M059J (cell line): ENCODE results near the gene ACVRL1. TPM values are rescaled to one million over a fixed set of nuclear protein-coding genes. Genes with fewer than 3 reads are reported as not detected.

ENCODE experiments used
- DNase-seq: peaks from one replicate; pipeline ENCODE4 v3.0.0-alpha.2; 2012; ENCODE audit warnings: low read depth
- total RNA-seq: library from RNA; depleted of rRNA; stranded (reverse); fragments of >200 nt; shearing (Covaris generic); gene quantifications from 2 replicates; pipeline ENCODE4 v1.2.3, GENCODE V29; 2014; rRNA removed

ACVRL1 gene
- total RNA-seq, result 0.10 and 1.2 TPM in 2 replicates

DNA sequence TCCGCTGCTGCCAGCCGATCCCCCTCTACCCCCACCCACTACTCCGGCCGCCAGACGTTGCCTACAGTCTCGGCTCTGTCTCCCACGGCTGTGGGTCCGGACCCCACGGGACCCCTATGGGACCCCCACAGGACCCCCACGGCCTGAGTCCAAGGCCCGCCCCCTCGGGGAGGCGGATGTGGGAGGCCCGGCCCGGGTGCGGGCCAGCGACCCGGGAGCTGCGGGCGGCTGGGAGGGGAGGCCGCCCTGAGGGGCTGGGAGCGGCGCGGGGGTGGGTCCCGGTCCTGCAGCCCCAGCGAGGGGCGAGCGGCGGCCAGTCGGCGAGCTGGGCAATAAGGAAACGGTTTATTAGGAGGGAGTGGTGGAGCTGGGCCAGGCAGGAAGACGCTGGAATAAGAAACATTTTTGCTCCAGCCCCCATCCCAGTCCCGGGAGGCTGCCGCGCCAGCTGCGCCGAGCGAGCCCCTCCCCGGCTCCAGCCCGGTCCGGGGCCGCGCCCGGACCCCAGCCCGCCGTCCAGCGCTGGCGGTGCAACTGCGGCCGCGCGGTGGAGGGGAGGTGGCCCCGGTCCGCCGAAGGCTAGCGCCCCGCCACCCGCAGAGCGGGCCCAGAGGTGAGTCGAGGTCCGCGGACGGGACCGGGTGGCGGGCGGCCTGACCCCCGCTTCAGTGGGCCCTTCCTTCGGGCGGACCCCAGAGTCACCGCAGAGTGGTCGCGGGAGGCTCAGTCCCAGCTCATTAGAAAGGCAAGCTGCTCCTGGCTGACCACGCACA is at the start of gene ACVRL1:
Gene ACVRL1, plus strand, starts transcription at position 422 of the 773 bp plus-strand sequence. CDS start 4,971 bp downstream, outside the sequence.
- no peak for DNase-seq

DNA sequence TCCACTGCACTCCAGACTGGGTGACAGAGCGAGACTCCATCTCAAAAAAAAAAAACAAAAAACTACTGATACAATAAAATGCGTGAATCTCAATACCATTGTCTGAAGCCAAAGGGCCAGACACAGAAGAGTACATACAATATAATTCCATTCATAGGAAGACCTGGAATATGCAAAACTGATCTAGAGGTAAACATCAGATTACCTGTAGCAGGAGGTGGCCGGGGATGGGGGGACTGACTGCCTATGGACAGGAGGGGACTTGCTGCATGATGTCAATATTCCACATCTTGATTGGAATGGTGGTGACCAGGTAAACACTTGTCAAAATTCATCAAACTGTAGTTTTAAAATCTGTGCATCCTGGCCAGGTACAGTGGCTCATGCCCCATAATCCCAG is 46.3 kb upstream of the ACVRL1 start:
- DNase-seq, result no peak

DNA sequence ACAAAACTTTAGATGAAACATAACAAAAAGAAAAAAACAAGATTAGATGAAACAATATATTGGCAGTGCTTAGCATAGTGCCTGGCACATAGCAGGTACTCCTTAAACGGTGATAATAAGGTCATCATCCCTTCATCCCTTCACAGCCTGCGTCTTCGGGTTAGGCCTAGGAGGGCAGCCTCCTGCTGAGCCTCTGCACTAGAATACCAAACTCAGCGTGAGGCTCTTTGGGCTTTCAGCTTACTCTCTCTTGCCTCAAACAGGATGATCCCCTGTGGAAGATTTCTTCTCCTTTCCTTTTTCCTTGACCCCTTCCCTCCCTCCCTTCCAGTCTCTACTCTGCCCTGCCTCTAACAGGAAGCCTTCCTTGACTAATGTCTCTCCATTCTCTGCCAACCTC is 44.4 kb upstream of the ACVRL1 start:
- DNase-seq, result no peak

DNA sequence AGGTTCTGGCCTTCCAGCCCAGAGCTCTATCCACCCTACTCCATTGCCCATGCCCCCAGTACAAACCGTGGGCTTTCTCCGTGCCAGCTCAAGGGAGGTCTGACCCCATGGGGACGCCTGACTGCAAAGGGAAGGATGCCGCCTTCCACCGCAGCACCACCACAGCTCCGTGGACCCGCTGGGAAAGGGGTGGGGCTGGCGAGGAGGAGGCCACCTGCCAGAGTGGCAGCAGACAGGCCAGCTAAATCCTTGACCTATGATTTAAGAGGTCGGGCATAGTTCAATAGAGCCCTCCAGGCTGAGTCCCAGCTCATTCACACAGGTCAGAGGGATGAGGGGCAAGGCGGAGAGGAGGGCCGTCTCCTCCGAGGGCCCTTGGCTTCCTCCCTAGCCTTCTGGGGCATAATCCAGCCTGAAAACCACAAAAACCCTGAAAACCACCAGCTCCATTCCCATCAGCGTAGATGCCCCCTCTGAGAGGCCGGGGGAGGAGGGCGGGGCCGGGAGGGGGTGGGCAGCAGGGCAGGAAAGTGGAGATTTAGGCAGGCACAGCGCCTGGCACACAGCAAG is 43.9 kb upstream of the ACVRL1 start:
- peak; percentile 43 for DNase-seq

DNA sequence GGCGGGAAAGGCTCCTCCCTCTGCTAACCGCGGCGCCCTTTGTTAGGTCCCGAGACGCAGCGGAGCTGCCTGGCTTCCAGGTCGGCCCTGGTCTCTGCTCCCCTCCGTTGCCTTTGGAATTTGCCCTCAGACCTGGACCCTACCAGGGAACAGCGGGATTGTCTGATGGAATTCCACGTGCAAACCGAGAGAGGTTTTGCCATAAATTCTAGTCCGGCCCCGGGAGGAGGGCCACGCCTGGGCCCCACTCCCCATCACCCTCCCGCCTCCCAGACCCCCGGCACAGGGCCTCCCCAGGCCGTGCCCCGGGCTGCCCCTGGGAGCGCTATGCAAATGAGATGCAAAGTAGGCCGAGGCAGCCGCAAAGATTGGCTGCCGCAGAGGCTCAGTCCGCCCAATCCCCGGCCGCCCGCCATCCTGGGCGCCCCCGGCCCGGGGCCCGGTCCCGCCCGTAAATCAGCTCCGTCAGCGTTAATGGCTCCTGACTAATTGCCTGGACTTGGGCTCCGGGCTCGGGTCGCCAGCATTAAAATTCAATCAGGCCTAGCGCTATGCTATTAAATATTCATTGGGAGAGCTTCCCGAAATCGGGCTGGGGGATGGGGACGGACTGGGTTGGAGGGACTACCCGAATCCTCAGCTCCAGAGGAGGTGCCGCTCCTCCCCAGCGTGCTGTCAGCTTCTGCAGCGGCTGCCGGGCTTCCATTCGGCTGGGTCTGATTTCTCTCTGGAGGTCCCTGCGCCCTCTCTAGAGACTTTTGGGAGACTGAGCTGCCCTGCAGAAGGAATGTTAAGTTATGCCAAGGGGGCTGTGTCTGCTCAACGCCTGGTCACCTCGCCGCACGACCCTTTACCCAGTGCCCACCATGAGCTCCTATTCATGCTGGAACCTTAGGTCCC is 43.1 kb upstream of the ACVRL1 start:
- peak; percentile 44 for DNase-seq

DNA sequence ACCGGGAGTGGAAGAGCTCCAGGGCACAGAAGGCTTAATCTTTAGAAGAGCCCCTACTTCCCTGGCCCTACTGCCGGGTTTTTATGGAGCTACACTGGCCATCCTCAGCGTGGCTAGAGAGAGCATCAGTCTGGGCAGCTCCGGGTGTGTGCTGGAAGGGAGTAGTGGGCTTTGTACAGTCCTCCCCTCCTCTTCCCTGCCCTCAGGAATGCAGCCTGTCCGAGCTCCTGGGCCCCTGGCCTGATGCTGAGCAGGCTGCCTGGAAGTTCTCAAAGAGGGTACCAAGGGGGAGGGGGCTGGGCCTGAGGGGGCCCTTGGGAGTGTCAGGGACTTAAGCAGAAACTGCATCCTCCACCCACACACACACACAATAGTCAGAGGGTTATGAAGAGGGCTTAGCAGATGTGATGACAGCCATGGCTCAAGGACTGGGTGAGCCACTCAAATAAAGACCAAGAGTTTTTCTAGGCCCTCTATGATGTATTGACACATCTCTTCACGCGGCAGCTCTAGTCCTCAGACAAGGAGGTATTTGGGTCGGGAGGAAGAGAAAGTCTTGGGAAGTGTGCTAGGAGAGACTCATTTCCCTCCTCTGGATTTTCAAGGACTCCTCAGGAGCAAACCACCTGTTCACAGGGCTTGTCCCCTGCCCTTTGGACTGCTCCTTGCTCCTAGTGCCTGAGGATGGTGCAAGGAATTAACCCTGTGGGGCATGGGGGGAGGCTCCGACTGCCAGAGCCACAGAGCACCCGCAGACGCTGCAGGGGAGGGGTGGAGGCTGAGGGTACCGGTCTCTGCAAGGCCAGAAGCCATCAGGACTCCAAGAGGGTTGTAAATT is 42.3 kb upstream of the ACVRL1 start:
- DNase-seq, result no peak

DNA sequence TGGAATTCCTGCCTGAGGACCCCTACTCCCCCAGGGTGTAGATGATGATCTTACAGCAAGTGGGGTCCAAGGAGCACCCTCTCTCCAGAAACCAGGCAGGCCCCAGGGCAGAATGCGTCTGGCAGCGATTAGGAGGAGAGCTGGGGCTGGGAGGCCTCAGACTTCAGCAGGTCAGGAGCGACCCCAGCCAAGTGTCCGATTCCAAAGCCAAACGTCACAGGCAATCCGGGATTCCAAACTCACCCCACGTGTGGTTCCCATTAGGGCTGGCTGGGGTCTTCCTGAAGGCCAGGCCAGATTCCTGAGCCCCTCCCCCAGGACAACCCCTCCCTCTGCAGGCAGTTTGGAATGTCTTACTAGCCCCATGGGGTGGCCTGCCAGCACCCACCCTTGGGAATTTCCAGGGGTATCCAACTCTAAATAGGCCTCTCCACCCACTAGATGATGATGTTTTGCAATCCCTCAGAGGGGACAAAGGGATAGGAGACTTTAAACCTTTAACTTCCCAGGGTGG is 41.5 kb upstream of the ACVRL1 start:
- DNase-seq, result no peak

DNA sequence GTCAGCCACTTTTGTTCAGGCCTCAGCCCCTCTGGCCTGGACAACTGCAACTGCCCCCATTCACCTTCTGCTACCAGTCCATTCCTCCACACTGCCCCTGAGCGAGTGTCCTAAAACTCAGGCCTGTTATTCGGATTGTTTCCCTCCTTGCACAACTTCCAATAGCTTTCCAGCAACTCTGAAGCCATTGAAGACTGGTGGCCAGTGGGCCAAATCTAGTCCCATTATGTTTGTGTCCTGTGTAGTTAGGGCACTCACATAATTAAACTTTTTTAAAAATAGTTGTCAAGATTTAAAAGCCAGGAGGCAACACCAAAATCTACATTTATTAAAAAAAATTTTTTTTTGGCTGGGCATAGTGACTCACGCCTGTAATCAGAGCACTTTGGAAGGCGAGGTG is 41.0 kb upstream of the ACVRL1 start:
- no peak for DNase-seq

DNA sequence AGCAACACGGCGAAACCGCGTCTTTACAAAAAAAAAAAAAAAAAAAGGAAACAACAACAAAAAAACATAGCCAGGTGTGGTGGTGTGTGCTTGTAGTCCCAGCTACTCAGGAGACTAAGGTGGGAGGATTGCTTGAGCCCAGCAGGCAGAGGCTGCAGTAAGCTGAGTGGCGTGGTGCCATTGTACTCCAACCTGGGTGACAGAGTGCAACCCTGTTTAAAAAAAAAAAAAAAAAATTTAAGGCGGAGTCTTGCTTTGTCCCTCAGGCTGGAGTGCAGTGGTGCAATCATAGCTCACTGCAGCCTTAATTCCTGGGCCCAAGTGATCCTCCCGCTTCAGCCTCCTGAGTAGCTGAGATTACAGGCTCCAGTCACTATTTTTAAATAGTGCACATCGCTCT is 40.5 kb upstream of the ACVRL1 start:
- DNase-seq, result no peak

DNA sequence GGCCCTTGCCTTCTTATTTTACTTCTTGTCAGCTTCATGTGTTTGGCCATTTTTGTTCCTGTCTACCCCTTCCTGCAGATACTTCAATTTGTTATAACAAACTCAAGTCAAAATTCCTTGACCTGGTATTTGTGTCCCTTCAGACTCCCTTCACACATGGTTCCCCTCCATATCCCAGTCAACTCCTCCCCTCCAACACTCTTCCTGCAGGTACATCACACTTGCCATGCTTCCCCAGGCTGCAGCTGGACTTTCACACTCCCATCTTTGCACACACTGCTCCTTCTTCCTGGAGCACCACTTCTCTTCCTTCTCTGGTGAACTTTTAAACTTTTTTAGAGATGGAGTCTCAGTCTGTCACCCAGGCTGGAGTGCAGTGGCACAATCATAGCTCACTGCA is 39.9 kb upstream of the ACVRL1 start:
- DNase-seq, result no peak

DNA sequence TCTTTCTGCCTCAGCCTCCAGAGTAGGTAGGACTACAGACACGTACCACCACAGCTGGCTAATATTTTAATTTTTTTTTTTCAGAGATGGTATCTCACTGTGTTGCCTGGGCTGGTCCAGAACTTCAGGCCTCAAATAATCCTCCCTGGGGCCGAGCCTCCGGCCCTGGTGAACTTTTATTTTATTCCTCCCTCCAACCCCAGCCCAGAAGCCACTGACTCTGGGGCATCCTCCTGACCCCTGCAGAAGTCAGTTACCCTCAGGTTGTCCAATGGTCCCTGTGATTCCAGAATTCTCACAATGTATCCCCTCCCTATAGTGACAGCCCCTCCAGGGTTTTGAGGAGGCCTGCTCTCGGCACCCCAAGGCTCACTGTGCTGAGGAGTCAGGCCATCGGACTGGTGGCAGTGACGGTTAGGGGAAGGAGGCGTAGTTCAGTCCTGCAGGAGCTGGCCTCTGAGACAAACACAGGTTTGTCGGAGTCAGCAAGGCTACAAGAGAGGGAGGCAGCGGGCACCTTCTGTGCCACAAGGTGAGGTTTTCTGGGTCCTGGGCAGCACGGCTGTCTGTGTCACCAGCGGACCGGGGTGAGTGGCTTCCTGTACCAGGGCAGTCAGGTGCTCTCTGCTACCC is 39.4 kb upstream of the ACVRL1 start:
- no peak for DNase-seq

DNA sequence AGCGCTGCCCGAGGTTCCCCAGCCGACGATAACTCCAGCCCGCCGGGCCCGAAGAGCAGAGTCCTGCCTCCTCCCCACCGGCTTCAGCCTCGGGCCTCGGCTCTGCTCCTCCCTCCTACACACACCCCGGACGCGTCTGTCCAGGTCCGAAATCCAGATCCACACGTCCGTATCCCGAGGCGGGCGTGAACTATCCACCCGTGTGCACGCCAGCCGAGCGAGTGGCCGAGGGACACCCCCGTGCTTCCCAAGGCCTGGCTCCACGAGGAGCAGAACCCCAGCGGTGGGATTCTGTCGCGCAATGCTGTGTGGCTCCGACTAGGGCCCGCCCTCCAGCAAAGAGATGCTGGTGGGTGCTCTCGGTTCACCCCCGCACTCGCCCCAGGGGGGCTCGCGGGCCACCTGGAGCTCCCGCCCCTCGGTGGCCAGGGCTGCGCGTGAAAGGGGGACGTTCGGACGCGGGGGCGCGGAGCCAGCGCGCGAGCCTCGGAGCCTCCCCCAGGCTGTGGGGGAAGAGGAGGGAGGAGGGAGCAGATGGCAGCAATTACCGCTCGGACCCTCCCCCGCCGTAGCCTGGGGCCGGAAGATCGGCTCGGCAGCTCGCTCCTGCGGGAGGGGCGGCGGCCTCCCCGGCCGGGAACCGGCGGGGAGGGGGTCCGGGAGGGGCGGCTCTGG is 38.3 kb upstream of the ACVRL1 start:
- no peak for DNase-seq

DNA sequence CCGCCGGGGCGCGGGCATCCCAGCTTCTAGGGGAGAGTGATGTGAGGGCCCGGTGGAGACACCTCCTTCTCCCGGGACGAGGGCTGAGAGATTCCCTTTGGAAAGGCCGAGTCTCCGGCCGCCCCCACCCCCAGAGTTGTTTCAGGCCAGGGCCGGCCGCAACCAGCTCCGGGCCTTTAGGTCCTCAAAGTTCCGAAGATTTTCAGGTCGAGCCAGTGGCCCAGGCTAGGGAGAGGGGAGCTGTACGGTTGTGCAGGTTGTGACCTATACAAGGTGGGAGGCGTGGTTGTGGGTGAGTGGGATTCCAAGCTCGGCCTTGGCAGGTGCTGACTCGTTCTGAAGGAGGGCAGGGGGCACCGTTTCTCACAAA is 37.8 kb upstream of the ACVRL1 start:
- DNase-seq, result no peak

DNA sequence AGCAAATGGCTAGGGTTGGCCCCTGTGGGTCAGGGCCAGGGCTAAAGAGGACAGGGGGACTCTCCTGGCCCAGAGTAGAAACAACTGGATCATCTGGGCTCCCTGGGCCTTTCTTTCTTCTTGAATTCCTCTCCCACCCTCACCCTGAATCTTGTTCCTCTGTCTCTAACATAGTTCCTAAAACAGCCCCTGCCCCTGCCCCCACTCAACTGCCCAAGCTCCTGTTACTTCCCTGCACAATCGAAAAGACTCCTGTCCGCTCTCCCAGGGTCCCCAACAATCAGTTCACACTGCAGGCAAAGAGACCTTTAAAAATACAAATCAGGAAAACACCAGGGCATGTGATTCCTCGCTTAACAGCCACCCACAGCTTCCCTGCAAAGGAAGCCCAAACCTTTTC is 37.4 kb upstream of the ACVRL1 start:
- DNase-seq, result no peak

DNA sequence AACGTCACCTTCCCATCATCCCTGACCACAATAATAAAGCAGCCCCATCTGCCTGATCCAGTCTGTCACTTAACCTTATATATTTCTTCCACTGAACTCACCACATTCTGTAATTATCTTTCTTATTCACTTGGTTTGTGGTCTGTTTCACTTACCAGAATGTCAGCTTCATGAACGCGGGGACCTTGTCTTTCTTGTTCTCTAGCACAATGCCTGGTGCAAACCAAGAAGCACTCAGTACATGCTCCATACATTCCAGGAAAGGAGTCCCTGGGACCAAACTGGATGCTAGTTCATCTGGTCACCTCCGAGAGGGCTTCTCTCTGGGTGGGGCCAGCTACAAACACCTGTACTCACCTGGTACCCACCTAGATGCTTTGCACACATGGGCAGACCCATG is 36.8 kb upstream of the ACVRL1 start:
- DNase-seq, result no peak

DNA sequence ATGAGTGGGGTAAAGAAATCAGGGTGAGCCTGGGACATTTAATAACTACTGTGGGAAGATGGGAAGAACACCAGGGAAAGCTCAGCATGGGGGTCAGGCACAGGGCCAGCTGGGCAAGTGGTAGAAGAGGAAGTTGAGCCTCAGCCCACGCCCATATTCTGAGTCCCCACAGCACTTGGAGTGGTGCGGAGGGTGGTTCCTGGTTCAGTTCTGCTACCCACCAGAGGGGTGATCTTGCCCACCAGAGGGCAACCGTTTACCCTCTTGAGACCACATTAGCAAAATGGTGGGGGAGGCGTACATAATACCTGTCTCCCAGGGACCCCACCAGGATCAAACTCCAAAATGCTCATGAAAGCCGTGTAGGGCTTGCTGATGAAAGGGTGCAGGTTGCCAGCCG is 36.2 kb upstream of the ACVRL1 start:
- no peak for DNase-seq

DNA sequence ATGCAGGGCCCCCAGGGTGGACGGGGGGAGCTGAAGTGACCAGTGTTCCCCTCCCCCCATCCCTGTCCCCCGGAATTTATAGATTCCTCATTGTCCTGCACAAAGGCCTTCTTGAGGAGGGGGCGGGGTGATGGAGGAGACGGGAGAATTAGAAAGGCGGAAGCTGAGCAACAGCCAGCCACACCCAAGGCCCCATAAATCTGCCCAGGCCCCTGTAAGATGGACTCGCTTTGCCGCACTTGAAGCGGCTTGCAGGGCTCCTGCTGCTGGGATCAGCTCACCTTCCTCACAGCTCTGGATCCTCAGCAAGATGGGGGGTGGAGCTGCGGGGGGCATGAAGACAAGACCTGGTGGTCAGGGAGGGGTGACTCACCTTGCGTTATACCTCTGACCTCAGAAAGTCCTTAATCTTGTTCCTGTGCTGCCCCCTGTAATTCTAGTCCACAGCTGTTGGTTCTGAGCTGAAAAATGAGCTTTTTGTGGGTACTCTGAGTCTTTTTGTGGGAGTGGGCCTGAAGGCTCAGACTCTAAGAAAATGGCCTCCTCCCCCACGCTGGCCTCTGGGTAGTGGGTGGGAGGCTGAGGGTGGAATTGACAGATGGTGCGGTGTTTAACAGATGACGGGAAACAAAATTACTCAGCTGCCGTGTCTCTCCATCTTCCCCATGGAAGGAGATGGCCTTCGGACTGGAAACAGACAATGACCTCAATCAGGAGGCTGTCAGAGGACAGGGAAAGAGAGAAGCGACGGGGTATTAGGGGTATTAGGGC is 35.2 kb upstream of the ACVRL1 start:
- DNase-seq, result no peak

DNA sequence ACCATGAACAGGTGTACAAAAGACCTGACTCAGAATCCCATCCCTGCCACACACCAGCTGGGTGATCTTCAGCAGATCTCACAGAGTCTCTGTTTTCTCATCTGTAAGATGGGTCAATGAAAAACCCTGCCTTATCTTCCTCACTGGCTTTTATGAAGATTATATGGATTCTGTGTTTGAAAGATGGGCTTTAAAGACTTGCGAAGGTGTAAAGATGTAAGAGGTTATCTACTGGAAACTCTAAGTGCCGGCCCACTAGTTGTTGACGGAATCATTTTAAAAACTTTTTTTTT is 34.7 kb upstream of the ACVRL1 start:
- no peak for DNase-seq

DNA sequence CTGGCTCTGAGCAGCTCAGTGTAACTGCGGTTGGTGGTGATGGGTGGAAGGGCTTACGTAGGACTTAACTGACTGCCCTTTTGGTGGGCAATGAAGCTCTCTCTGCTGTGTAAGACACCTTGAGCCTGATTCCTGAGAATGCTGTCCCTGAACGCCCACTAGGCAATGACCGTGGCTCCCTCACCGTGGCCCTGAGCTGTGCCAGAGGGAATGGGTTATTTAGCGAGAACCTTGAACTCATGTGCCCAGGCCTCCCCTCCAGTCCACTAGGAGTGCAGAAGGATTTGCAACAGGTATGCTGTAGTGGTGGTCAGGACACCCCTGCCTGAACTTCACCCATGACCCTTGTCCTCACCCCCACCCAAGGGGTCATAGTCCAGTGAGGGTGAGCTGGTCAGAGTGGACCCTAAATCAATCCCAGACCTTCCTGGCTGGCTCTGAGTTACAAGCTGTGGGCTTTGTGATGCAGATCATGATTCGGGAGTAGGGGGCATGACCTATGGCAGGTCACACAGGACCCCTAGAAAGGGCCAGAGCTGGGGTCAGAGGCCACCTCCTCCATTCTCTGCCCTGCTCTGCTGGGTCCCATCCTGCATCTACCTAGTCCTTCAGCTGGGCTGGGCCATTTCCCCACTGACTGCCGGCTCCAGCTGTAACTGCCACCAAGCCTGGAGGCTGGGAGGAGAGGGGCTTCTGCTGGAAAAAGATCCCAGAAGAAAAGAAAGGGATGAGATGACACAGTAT is 33.9 kb upstream of the ACVRL1 start:
- no peak for DNase-seq
